H9 (cell line): Measurements from ENCODE around the gene RIPOR1. TPM values are rescaled to one million over a fixed set of nuclear protein-coding genes. Genes with fewer than 3 reads are reported as not detected.

Source experiments
- DNase-seq: peaks from one replicate; pipeline ENCODE4 v3.0.0-alpha.2; 2017
- H2AFZ ChIP-seq: one replicate; pipeline ENCODE4 v1.6.1; 2013; ENCODE audit warnings: mild to moderate bottlenecking, low read length, control low read depth, moderate library complexity
- H2AK5ac ChIP-seq: 2 replicates; pipeline ENCODE4 v1.6.1; 2013; ENCODE audit warnings: low read length, control low read depth, mixed read lengths; ENCODE audit not compliant: insufficient read length
- H2BK120ac ChIP-seq: one replicate; pipeline ENCODE4 v1.6.1; 2013; ENCODE audit warnings: low read depth, mild to moderate bottlenecking, low read length, control low read depth, inconsistent platforms; ENCODE audit not compliant: poor library complexity, severe bottlenecking
- H2BK12ac ChIP-seq: 2 replicates; pipeline ENCODE4 v1.6.1; 2013; ENCODE audit warnings: low read length, control low read depth, mixed read lengths, low read depth; ENCODE audit not compliant: insufficient read length
- H2BK15ac ChIP-seq: 2 replicates; pipeline ENCODE4 v1.6.1; 2013; ENCODE audit warnings: low read depth, low read length, control low read depth
- H2BK20ac ChIP-seq: one replicate; pipeline ENCODE4 v1.6.1; 2013; ENCODE audit warnings: low read depth, mild to moderate bottlenecking, low read length, control low read depth, inconsistent platforms; ENCODE audit not compliant: poor library complexity, severe bottlenecking
- H2BK5ac ChIP-seq: 2 replicates; pipeline ENCODE4 v1.6.1; 2013; ENCODE audit warnings: low read length, control low read depth, mixed read lengths; ENCODE audit not compliant: insufficient read length
- H3K14ac ChIP-seq: 2 replicates; pipeline ENCODE4 v1.6.1; 2013; ENCODE audit warnings: low read length, control low read depth; ENCODE audit not compliant: insufficient read depth
- H3K18ac ChIP-seq: 2 replicates; pipeline ENCODE4 v1.6.1; 2013; ENCODE audit warnings: low read depth, mild to moderate bottlenecking, mixed read lengths, low read length, control low read depth; ENCODE audit not compliant: insufficient read length
- H3K23ac ChIP-seq: 2 replicates; pipeline ENCODE4 v1.6.1; 2013; ENCODE audit warnings: low read length, control low read depth, mixed read lengths, low read depth; ENCODE audit not compliant: insufficient read length
- H3K23me2 ChIP-seq: 2 replicates; pipeline ENCODE4 v1.6.1; 2013; ENCODE audit warnings: low read depth, mild to moderate bottlenecking, mixed read lengths, low read length, control low read depth; ENCODE audit not compliant: insufficient read length, poor library complexity, severe bottlenecking
- H3K27ac ChIP-seq: 2 replicates; pipeline ENCODE4 v1.5.1; 2013; ENCODE audit warnings: low read length, control low read depth, mixed read lengths, low read depth; ENCODE audit not compliant: insufficient read length
- H3K27me3 ChIP-seq: 2 replicates; pipeline ENCODE4 v1.6.1; 2013; ENCODE audit warnings: low read length, control low read depth, inconsistent platforms; ENCODE audit not compliant: insufficient read depth
- H3K4ac ChIP-seq: 2 replicates; pipeline ENCODE4 v1.6.1; 2013; ENCODE audit warnings: low read depth, mild to moderate bottlenecking, control low read depth, inconsistent platforms, low read length, moderate library complexity
- H3K4me1 ChIP-seq: 2 replicates; pipeline ENCODE4 v1.6.1; 2013; ENCODE audit warnings: low read length, control low read depth, inconsistent platforms; ENCODE audit not compliant: insufficient read depth
- H3K4me2 ChIP-seq: 2 replicates; pipeline ENCODE4 v1.6.1; 2013; ENCODE audit warnings: low read length, control low read depth, mixed read lengths; ENCODE audit not compliant: insufficient read length, insufficient read depth
- H3K56ac ChIP-seq: 2 replicates; pipeline ENCODE4 v1.6.1; 2013; ENCODE audit warnings: low read depth, mild to moderate bottlenecking, mixed read lengths, low read length, control low read depth; ENCODE audit not compliant: insufficient read length
- H3K79me1 ChIP-seq: 2 replicates; pipeline ENCODE4 v1.6.1; 2013; ENCODE audit warnings: low read depth, mild to moderate bottlenecking, moderate library complexity, low read length, control low read depth, inconsistent platforms; ENCODE audit not compliant: insufficient read depth, poor library complexity, severe bottlenecking
- H3K79me2 ChIP-seq: 2 replicates; pipeline ENCODE4 v1.6.1; 2013; ENCODE audit warnings: low read length, control low read depth, inconsistent platforms; ENCODE audit not compliant: insufficient read depth
- H3K9ac ChIP-seq: 2 replicates; pipeline ENCODE4 v1.6.1; 2013; ENCODE audit warnings: low read length, control low read depth, mixed read lengths; ENCODE audit not compliant: insufficient read length; ENCODE audit errors: extremely low read depth
- H3K9me3 ChIP-seq: one replicate; pipeline ENCODE4 v1.6.1; 2013; ENCODE audit warnings: low read depth, low read length, inconsistent platforms; ENCODE audit not compliant: control insufficient read depth
- H3T11ph ChIP-seq: one replicate; pipeline ENCODE4 v1.6.1; 2013; ENCODE audit warnings: mild to moderate bottlenecking, low read length, control low read depth, inconsistent platforms
- H4K20me1 ChIP-seq: one replicate; pipeline ENCODE4 v1.6.1; 2013; ENCODE audit not compliant: control insufficient read depth, insufficient read length, insufficient read depth
- H4K5ac ChIP-seq: 2 replicates; pipeline ENCODE4 v1.6.1; 2013; ENCODE audit warnings: low read depth, mild to moderate bottlenecking, mixed read lengths, low read length, control low read depth; ENCODE audit not compliant: insufficient read length
- H4K8ac ChIP-seq: replicated peaks from 2 replicates; pipeline ENCODE4 v1.6.1; 2013; ENCODE audit warnings: low read length, control low read depth, mixed read lengths, low read depth; ENCODE audit not compliant: insufficient read length
- H4K91ac ChIP-seq: 2 replicates; pipeline ENCODE4 v1.6.1; 2013; ENCODE audit warnings: low read depth, mild to moderate bottlenecking, moderate library complexity, mixed read lengths, low read length, control low read depth; ENCODE audit not compliant: insufficient read length
- H3K27ac Mint-ChIP-seq, 3 experiments: 2 replicates in 2 of 3; 3 replicates in 1 of 3; pipeline ENCODE4 v1.8.0; 2020 to 2021; ENCODE audit warnings: mixed read lengths in 3 of 3, mild to moderate bottlenecking in 1 of 3, moderate library complexity in 1 of 3
- H3K27me3 Mint-ChIP-seq: 2 replicates; pipeline ENCODE4 v1.8.0; 2021; ENCODE audit warnings: low read depth, mild to moderate bottlenecking, moderate library complexity, mixed read lengths
- H3K36me3 Mint-ChIP-seq, 3 experiments: 2 replicates in 2 of 3; 3 replicates in 1 of 3; pipeline ENCODE4 v1.8.0; 2020 to 2021; ENCODE audit warnings: low read depth in 3 of 3, mixed read lengths in 3 of 3; ENCODE audit not compliant: insufficient read depth in 1 of 3
- H3K4me1 Mint-ChIP-seq, 2 experiments: 2 replicates each; pipeline ENCODE4 v1.8.0; 2020; ENCODE audit warnings: mixed read lengths in 2 of 2
- H3K4me3 Mint-ChIP-seq, 2 experiments: 2 replicates in 1 of 2; 3 replicates in 1 of 2; pipeline ENCODE4 v1.8.0; 2020 to 2021; ENCODE audit warnings: mild to moderate bottlenecking in 2 of 2, mixed read lengths in 2 of 2, moderate library complexity in 1 of 2
- H3K9me3 Mint-ChIP-seq, 2 experiments: 2 replicates in 1 of 2; 3 replicates in 1 of 2; pipeline ENCODE4 v1.8.0; 2020; ENCODE audit warnings: mild to moderate bottlenecking in 2 of 2, mixed read lengths in 2 of 2, moderate library complexity in 1 of 2
- WGBS: extraction: QIAGEN DNeasy Blood & Tissue Kit; methylation state at CpG from one replicate; pipeline ENCODE4 v1.1.7; 2013; ENCODE audit warnings: missing lambda C conversion rate, low lambda C conversion rate, mixed read lengths; ENCODE audit not compliant: insufficient read length; ENCODE audit errors: extremely low coverage; 5-methylcytosine and 5-hydroxymethylcytosine counted together
- total RNA-seq: library from RNA; stranded (reverse); gene quantifications from 2 replicates; pipeline ENCODE4 v1.2.1, GENCODE V29; 2021
- TF ChIP-seq, protein P1 (sequence below): fragments of 200-600 bp; sonication (generic); conservative IDR thresholded peaks from 3 replicates; pipeline ENCODE4 v1.8.0; 2021; ENCODE audit warnings: antibody characterized with exemption, mild to moderate bottlenecking

RIPOR1 gene
- total RNA-seq, 1 experiment from 2014 or later: 14.3 TPM

DNA sequence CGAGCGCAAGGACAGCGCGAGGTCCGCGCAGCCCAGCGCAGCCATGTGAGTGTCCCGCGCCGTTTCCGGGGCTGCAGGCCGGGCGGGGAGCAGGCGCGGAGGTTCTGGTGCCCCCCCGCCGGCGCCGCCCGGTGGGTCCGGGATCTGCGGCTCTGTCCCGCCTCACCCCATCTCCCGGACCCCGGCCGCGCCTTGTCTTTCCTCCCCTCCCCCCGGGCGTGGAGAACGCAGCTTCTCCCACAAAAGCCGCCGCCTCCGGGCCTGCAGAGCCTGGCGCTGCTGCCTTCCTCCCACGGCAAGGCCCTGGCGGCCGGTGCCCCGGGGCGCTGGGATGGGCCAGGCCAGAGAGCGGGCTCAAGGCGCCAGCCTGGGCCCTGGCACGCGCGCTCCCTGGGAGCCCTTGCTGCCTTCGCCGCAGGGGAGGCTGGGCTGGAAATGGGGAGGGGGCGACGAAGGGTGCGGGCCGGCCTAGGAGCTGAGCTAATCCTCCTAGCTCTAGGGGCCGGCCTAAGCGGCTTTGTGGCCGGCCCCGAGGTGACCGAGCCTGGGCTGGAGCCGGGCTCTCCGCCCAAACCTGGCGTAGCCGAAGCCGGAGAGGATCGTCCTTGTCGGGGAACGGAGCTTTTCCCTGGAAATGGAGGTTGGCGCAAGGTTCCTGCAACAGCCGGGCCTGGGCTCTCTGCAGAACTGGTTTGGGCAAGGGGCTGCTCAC lies 397 bp downstream of the RIPOR1 start:
- TF ChIP-seq, protein P1, sequence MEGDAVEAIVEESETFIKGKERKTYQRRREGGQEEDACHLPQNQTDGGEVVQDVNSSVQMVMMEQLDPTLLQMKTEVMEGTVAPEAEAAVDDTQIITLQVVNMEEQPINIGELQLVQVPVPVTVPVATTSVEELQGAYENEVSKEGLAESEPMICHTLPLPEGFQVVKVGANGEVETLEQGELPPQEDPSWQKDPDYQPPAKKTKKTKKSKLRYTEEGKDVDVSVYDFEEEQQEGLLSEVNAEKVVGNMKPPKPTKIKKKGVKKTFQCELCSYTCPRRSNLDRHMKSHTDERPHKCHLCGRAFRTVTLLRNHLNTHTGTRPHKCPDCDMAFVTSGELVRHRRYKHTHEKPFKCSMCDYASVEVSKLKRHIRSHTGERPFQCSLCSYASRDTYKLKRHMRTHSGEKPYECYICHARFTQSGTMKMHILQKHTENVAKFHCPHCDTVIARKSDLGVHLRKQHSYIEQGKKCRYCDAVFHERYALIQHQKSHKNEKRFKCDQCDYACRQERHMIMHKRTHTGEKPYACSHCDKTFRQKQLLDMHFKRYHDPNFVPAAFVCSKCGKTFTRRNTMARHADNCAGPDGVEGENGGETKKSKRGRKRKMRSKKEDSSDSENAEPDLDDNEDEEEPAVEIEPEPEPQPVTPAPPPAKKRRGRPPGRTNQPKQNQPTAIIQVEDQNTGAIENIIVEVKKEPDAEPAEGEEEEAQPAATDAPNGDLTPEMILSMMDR: no peak
- H3K4me1 ChIP-seq: no peaks in the 10 kb centered on the region; the same call in 1 of the 2 replicates
- no peak overlapping the region for H2BK12ac ChIP-seq
- H3K4me2 ChIP-seq: peak overlapping the region; percentile 82
- no peak overlapping the region for H3K9ac ChIP-seq
- no peak overlapping the region for H3K18ac ChIP-seq
- no peak overlapping the region for H4K91ac ChIP-seq
- no peak overlapping the region for H4K5ac ChIP-seq
- H3K36me3 Mint-ChIP-seq: no peaks in the 10 kb centered on the region
- H3K27ac Mint-ChIP-seq: no peak overlapping the region
- no peak overlapping the region for H4K8ac ChIP-seq
- peaks cover 57% of the 10 kb centered on the region; the same call in 1 of the 2 replicates for H3K27me3 ChIP-seq
- H3K9me3 Mint-ChIP-seq: peaks cover 0 to 4% of the 10 kb centered on the region in 2 experiments; a peak in 1 of 5 replicates
- peaks cover 18% of the 10 kb centered on the region for H3K23me2 ChIP-seq
- no peak for DNase-seq
- H2AK5ac ChIP-seq: no peak overlapping the region
- H3K4me3 Mint-ChIP-seq: peak overlapping the region; percentile 58 to 83
- H3K79me1 ChIP-seq: no peaks in the 10 kb centered on the region
- H2BK15ac ChIP-seq: no peak overlapping the region
- no peaks in the 10 kb centered on the region for H4K20me1 ChIP-seq
- no peak overlapping the region for H3K27ac ChIP-seq
- no CpG with 5 or more reads among the region's 65 CpGs for WGBS
- H3K14ac ChIP-seq: 0 out of 2 replicates have a peak overlapping the region, but pooled peaks have one; percentile 1
- H3K4ac ChIP-seq: no peak overlapping the region
- H3K23ac ChIP-seq: no peak overlapping the region
- no peaks in the 10 kb centered on the region for H3K9me3 ChIP-seq
- H3K27me3 Mint-ChIP-seq: peaks cover 92% of the 10 kb centered on the region
- peaks cover 10 to 11% of the 10 kb centered on the region in 2 experiments for H3K4me1 Mint-ChIP-seq
- no peak overlapping the region for H2BK20ac ChIP-seq
- H2AFZ ChIP-seq: no peak overlapping the region
- no peak overlapping the region for H2BK120ac ChIP-seq
- no peak overlapping the region for H3T11ph ChIP-seq
- H3K56ac ChIP-seq: no peak overlapping the region
- no peaks in the 10 kb centered on the region for H3K79me2 ChIP-seq
- H2BK5ac ChIP-seq: no peak overlapping the region
